ENCODE data around the gene LRP1B. TPM values are rescaled to one million over a fixed set of nuclear protein-coding genes. Genes with fewer than 3 reads are reported as not detected.

The LRP1B gene
- total and polyA plus RNA-seq, 2 of the 8 experiments (the other 6 are each of a cell fraction or from before 2014, with no cell fraction given) = 0.03 TPM; not detected in 1

- Histone ChIP-seq H3K36me3 (ENCODE audit: control insufficient read depth in 2 of 4, insufficient read depth in 4 of 4, low read length in 3 of 4) (no peaks in the 10 kb centered on the region; a peak in 1 of 8 replicates), H3K27me3 (replicated peaks in 1 of 4; ENCODE audit: control insufficient read depth in 3 of 4, extremely low read depth in 1 of 4, insufficient read depth in 3 of 4, low read length in 3 of 4) (no peaks in the 10 kb centered on the region), H3K4ac (replicated peaks; ENCODE audit: insufficient read length, low read depth, low read length) (no peak overlapping the region), H4K5ac (ENCODE audit: insufficient read length, low read depth, low read length) (no peak overlapping the region), H2BK120ac (replicated peaks; ENCODE audit: low read depth, low read length) (no peak overlapping the region), H3K4me2 (ENCODE audit: insufficient read depth in 1 of 2, low read depth in 2 of 2, low read length in 2 of 2) (no peak overlapping the region), H4K91ac (replicated peaks; ENCODE audit: insufficient read length, low read length) (no peak overlapping the region), H2BK20ac (ENCODE audit: low read length) (no peak overlapping the region), H3K9me3 (ENCODE audit: insufficient read depth in 2 of 2, low read depth in 1 of 2, low read length in 1 of 2) (peaks cover 9 to 17% of the 10 kb centered on the region in 2 experiments), H3K79me2 (ENCODE audit: control insufficient read depth in 1 of 2, insufficient read depth in 2 of 2, low read length in 2 of 2) (no peaks in the 10 kb centered on the region), H3K56ac (replicated peaks; ENCODE audit: insufficient read length, low read depth, low read length) (no peak overlapping the region), H4K8ac (ENCODE audit: extremely low read depth, insufficient read depth, low read length) (no peak overlapping the region), H3K23me2 (ENCODE audit: low read depth, low read length) (no peaks in the 10 kb centered on the region), H3K27ac (ENCODE audit: low read depth, low read length) (no peak overlapping the region), H2BK15ac (ENCODE audit: low read length) (no peak overlapping the region), H2BK5ac (ENCODE audit: low read depth, low read length) (no peak overlapping the region), H4K20me1 (replicated peaks in 1 of 2; ENCODE audit: control insufficient read depth in 1 of 2, insufficient read depth in 2 of 2, low read length in 2 of 2) (no peaks in the 10 kb centered on the region), H3K18ac (ENCODE audit: extremely low read depth, low read length) (no peak overlapping the region), H3K4me1 (replicated peaks in 1 of 4; ENCODE audit: control insufficient read depth in 3 of 4, insufficient read depth in 4 of 4, low read length in 3 of 4) (peaks cover 0 to 3% (median 1%) of the 10 kb centered on the region in 4 experiments; a peak in 1 of 7 replicates), H3K9ac (replicated peaks in 1 of 4; ENCODE audit: extremely low read depth in 1 of 4, low read depth in 3 of 4, low read length in 3 of 4) (no peak overlapping the region), H2AK5ac (ENCODE audit: low read depth, low read length) (no peak overlapping the region), H2AFZ (ENCODE audit: low read length) (no peak overlapping the region), H3K14ac (ENCODE audit: insufficient read length) (no peak overlapping the region), H3K79me1 (ENCODE audit: low read depth, low read length) (no peaks in the 10 kb centered on the region), H2BK12ac (ENCODE audit: low read depth, low read length) (no peak overlapping the region), H3K23ac (ENCODE audit: insufficient read length) (no peak overlapping the region), H3K4me3 (ENCODE audit: extremely low read depth in 1 of 4, insufficient read depth in 2 of 4, low read depth in 3 of 4, low read length in 4 of 4) (no peak overlapping the region)
- CTCF ChIA-PET (ENCODE audit: partially characterized antibody) = interaction anchor here (0.8 to 1.0 kb wide), 2 partner anchors 15 to 17 kb away, joined by 3 to 5 read pairs; no protein-coding TSS in a partner anchor
- FAIRE-seq (no peak), DNase-seq (ENCODE audit: low read depth in 1 of 2, low spot score in 2 of 2) (no peak)
- 84% methylated on average over 1 of the region's 1 CpG; no CpG with 5 or more reads in 1 of the 2 experiments for WGBS, 2 experiments (ENCODE audit: extremely low coverage in 1 of 2, insufficient coverage in 1 of 2, insufficient read length in 1 of 2, insufficient replicate concordance in 2 of 2, low coverage in 1 of 2, low lambda C conversion rate in 2 of 2, missing lambda C conversion rate in 1 of 2)
- POLR2A ChIA-PET (ENCODE audit: partially characterized antibody) = no interaction called here
- TF ChIP-seq ATF3 (IDR thresholded peaks at IDR 0.05; ENCODE audit: insufficient read depth, low read depth, low read length) (no peak), TBP (IDR thresholded peaks at IDR 0.05; ENCODE audit: low read depth, low read length) (no peak), CBX5 (IDR thresholded peaks at IDR 0.05; ENCODE audit: low read depth, low read length) (no peak), POLR2AphosphoS5 (IDR thresholded peaks at IDR 0.05; ENCODE audit: low read depth, low read length) (no peak), MAX (IDR thresholded peaks at IDR 0.05) (no peak), POU5F1 (IDR thresholded peaks at IDR 0.05; ENCODE audit: low read depth, low read length) (no peak), JUND (IDR thresholded peaks at IDR 0.05; ENCODE audit: low read length) (no peak), KDM1A (IDR thresholded peaks at IDR 0.05; ENCODE audit: borderline replicate concordance, low read length) (no peak), CHD1 (IDR thresholded peaks at IDR 0.05; ENCODE audit: low read depth, low read length) (no peak), CTCF (IDR thresholded peaks at IDR 0.05; ENCODE audit: control extremely low read depth in 1 of 3, insufficient read depth in 1 of 3, low read depth in 1 of 3, low read length in 3 of 3) (no peak), POLR2A (IDR thresholded peaks at IDR 0.05; ENCODE audit: control extremely low read depth in 1 of 2, low read depth in 2 of 2, low read length in 2 of 2) (no peak), BRCA1 (IDR thresholded peaks at IDR 0.05; ENCODE audit: low read depth, low read length) (no peak)
Measured at GRCh38 chr2:140880573-140880972, 1250.2 kb downstream of the LRP1B start.

Measured in H1 (cell line).